ENCODE results near the gene RAD23B.

Gene RAD23B

DNA sequence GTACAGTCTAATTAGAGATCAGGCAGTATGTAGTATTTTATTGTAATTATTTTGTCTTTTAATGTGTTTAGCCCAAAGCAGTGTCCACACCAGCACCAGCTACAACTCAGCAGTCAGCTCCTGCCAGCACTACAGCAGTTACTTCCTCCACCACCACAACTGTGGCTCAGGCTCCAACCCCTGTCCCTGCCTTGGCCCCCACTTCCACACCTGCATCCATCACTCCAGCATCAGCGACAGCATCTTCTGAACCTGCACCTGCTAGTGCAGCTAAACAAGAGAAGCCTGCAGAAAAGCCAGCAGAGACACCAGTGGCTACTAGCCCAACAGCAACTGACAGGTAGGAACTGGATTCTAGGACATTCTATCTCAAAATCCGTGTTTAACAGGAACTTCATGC lies 23.2 kb downstream of the RAD23B start:
- DNase-seq (ENCODE audit: extremely low read depth, low read depth): no peak
- TF ChIP-seq, protein P1, sequence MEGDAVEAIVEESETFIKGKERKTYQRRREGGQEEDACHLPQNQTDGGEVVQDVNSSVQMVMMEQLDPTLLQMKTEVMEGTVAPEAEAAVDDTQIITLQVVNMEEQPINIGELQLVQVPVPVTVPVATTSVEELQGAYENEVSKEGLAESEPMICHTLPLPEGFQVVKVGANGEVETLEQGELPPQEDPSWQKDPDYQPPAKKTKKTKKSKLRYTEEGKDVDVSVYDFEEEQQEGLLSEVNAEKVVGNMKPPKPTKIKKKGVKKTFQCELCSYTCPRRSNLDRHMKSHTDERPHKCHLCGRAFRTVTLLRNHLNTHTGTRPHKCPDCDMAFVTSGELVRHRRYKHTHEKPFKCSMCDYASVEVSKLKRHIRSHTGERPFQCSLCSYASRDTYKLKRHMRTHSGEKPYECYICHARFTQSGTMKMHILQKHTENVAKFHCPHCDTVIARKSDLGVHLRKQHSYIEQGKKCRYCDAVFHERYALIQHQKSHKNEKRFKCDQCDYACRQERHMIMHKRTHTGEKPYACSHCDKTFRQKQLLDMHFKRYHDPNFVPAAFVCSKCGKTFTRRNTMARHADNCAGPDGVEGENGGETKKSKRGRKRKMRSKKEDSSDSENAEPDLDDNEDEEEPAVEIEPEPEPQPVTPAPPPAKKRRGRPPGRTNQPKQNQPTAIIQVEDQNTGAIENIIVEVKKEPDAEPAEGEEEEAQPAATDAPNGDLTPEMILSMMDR (IDR thresholded peaks at IDR 0.05; ENCODE audit: low read depth, low read length, missing control alignments): no peak
- H3K4me3 ChIP-seq (replicated peaks; ENCODE audit: low read depth, low read length): no peak overlapping the region

GRCh38 chr9:107307331-107307730 lies 24.3 kb downstream of the RAD23B start:
- H3K4me3 ChIP-seq (replicated peaks; ENCODE audit: low read depth, low read length): no peak overlapping the region
- DNase-seq (ENCODE audit: extremely low read depth, low read depth): no peak
- TF ChIP-seq, protein P1 (IDR thresholded peaks at IDR 0.05; ENCODE audit: low read depth, low read length, missing control alignments): no peak

DNA sequence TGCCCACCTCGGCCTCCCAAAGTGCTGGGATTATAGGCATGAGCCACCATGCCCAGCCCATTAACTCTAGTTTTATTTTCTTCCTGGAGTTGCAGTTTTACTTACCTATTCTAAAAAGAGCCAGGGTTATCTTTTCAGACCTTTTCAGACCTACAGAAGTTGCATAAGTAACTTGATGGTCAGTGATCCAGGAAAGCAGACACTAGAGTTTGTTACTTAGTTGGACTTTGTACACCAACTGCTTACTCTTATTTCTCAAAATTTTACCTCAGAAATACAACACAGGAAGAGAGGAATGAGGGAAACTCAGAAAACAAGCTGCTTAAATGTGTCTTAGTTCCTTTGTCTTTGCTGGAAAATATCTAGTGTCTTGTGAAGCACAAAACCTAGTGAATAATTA lies 25.4 kb downstream of the RAD23B start:
- no peak overlapping the region for H3K4me3 ChIP-seq (replicated peaks; ENCODE audit: low read depth, low read length)
- DNase-seq (ENCODE audit: extremely low read depth, low read depth): no peak
- TF ChIP-seq, protein P1 (IDR thresholded peaks at IDR 0.05; ENCODE audit: low read depth, low read length, missing control alignments): no peak

DNA sequence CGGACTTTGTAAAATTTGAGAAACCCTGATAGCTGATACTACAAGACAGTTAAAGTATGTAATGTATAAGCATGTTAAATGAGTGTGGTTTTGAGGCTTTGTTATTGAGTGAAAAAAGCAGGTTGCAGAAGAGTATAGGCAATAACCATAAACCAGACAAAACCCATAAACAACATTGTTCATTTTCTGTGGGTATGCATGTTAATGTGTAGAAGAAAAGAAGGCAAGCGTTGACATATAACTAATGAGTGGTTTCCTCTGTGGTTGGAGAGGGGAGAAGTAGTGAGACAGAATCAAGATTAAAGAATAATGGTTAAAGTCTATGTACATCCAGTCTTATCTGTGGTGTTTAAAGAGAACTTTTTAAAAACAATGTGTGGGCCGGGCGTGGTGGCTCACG lies 26.2 kb downstream of the RAD23B start:
- H3K4me3 ChIP-seq (replicated peaks; ENCODE audit: low read depth, low read length): no peak overlapping the region
- TF ChIP-seq, protein P1 (IDR thresholded peaks at IDR 0.05; ENCODE audit: low read depth, low read length, missing control alignments): no peak
- no peak for DNase-seq (ENCODE audit: extremely low read depth, low read depth)

DNA sequence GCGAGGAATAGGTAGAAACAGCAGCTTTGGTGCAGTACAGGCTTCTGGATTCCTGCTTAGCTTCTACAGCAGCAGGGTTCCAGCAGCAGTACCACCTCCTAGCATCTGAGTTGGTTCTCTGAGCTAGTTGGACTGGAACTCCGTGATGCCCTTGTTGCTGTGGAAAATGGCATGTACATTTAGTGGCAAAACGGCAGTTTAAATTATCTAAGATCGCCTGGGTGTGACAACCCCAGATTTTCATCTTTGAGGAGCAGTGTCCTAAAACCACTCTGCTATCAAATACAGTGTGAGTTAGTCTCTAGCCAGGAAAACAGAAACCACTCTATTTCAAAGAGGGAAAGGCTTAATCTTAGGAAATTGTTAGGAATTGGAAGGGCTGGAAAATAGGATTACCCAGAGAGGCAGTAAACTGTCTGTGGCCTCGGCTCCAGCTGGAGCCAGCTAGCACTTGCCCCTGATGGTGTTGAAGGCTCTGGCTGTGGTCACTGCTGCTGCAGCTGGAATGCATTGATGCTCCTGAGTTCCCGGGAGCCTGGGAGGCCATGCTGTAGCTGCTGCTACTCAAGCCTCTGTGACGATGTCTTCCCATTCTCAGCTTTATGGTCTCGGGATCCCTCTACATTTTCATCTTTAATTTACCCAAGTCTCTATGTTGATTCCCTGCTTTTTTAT lies 29.4 kb downstream of the RAD23B start:
- TF ChIP-seq, protein P1 (IDR thresholded peaks at IDR 0.05; ENCODE audit: low read depth, low read length, missing control alignments): no peak
- no peak overlapping the region for H3K4me3 ChIP-seq (replicated peaks; ENCODE audit: low read depth, low read length)
- peak; percentile 19 for DNase-seq (ENCODE audit: extremely low read depth, low read depth)

DNA sequence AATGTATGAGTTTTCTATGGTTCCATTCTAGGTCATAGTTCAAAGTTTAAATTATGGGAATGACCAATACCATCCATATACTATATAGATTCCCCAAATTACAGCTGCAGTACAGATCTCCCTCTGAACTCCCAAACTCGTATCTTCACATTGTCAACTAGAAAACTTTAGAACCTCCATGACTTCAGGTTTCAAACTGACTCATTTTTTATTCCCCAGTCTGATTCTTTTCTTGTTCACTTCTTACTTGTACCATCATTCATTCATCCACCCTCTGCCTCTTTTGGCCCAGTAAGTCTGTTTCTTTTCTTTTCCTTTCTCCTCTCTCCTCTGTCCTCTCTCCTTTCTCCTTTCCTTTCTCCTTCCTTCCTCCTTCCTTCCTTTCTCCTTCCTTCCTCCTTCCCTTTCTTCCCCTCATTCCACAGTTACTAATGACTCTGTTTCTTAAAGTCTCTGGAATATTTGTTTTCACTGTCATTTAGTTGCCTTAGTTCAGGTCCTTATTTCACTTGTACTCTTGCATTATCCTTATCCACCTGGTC lies 30.5 kb downstream of the RAD23B start:
- DNase-seq (ENCODE audit: extremely low read depth, low read depth): no peak
- H3K4me3 ChIP-seq (replicated peaks; ENCODE audit: low read depth, low read length): no peak overlapping the region
- TF ChIP-seq, protein P1 (IDR thresholded peaks at IDR 0.05; ENCODE audit: low read depth, low read length, missing control alignments): no peak
